ENCODE results near the gene GJA1. TPM values are rescaled to one million over a fixed set of nuclear protein-coding genes. Genes with fewer than 3 reads are reported as not detected.

GJA1 gene
- polyA plus RNA-seq, 3 donors, result not detected

GRCh38 chr6:121436274-121436857 lies 920 bp downstream of the GJA1 start:
- TF ChIP-seq CTCF (IDR thresholded peaks at IDR 0.05), result no peak
- peaks cover 19% of the 10 kb centered on the region for H3K4me1 Mint-ChIP-seq
- no peaks in the 10 kb centered on the region for H4K20me1 ChIP-seq (ENCODE audit: insufficient read depth, low read length)
- H3K27me3 ChIP-seq (ENCODE audit: control insufficient read depth in 2 of 2, insufficient read depth in 2 of 2, low read length in 2 of 2), result peaks cover 49 to 52% of the 10 kb centered on the region in 2 donors
- no peak overlapping the region for H3K27ac ChIP-seq (ENCODE audit: low read depth in 1 of 2, low read length in 2 of 2)
- H3K79me2 ChIP-seq (ENCODE audit: insufficient read depth, low read length), result no peaks in the 10 kb centered on the region
- 0% methylated on average over 5 of the region's 16 CpGs for WGBS (ENCODE audit: insufficient coverage)
- H3K4me3 ChIP-seq (replicated peaks in 1 of 3; ENCODE audit: low read depth in 2 of 3, low read length in 3 of 3), result peak overlapping the region in 2 of 3 experiments; percentile 21 to 65
- H2AFZ ChIP-seq (ENCODE audit: insufficient read depth, low read depth, low read length, poor library complexity, severe bottlenecking), result peak overlapping the region; percentile 60
- H3K9me3 ChIP-seq (replicated peaks in 1 of 2; ENCODE audit: control insufficient read depth in 1 of 2, insufficient read depth in 1 of 2, low read length in 2 of 2), result peaks cover 0 to 8% of the 10 kb centered on the region in 2 donors
- H3K4me2 ChIP-seq (replicated peaks; ENCODE audit: extremely low read depth, low read length, poor library complexity, severe bottlenecking), result peak overlapping the region; percentile 59
- H3K27me3 Mint-ChIP-seq (ENCODE audit: low read depth in 3 of 3), result peaks cover 39 to 53% (median 47%) of the 10 kb centered on the region in 3 donors
- H3K4me3 Mint-ChIP-seq, result peak overlapping the region in 1 of 2 donors; percentile 91
- H3K4me1 ChIP-seq (ENCODE audit: control insufficient read depth in 1 of 2, insufficient read depth in 2 of 2, low read length in 2 of 2), result peaks cover 10 to 12% of the 10 kb centered on the region in 2 donors
- intact Hi-C loops (cut with micrococcal nuclease), result no loop called here
- peaks cover 0 to 7% (median 3%) of the 10 kb centered on the region in 7 donors for H3K9me3 Mint-ChIP-seq
- no peaks in the 10 kb centered on the region for H3K36me3 ChIP-seq (replicated peaks in 1 of 2; ENCODE audit: control insufficient read depth in 1 of 2, insufficient read depth in 2 of 2, low read length in 2 of 2)
- DNase-seq, result no peak
- H3K36me3 Mint-ChIP-seq, result peaks cover 0 to 3% of the 10 kb centered on the region in 2 donors
- no peak overlapping the region for H3K9ac ChIP-seq (ENCODE audit: insufficient read depth, low read length, poor library complexity, severe bottlenecking)
- no peak overlapping the region for H3K27ac Mint-ChIP-seq

- H2AFZ ChIP-seq (ENCODE audit: insufficient read depth, low read depth, low read length, poor library complexity, severe bottlenecking), result peak overlapping the region; percentile 60
Measured at GRCh38 chr6:121436960-121437850, 1.8 kb downstream of the GJA1 start.

More at GRCh38 chr6:121436960-121437850, 1.8 kb downstream of the GJA1 start:
- intact Hi-C loops (cut with micrococcal nuclease), result no loop called here
- Histone ChIP-seq H3K4me2 (replicated peaks; ENCODE audit: extremely low read depth, low read length, poor library complexity, severe bottlenecking) (peak overlapping the region; percentile 59), H3K27ac (ENCODE audit: low read depth in 1 of 2, low read length in 2 of 2) (no peak overlapping the region), H3K36me3 (replicated peaks in 1 of 2; ENCODE audit: control insufficient read depth in 1 of 2, insufficient read depth in 2 of 2, low read length in 2 of 2) (no peaks in the 10 kb centered on the region), H4K20me1 (ENCODE audit: insufficient read depth, low read length) (no peaks in the 10 kb centered on the region), H3K4me1 (ENCODE audit: control insufficient read depth in 1 of 2, insufficient read depth in 2 of 2, low read length in 2 of 2) (peaks cover 10 to 12% of the 10 kb centered on the region in 2 donors), H3K27me3 (ENCODE audit: control insufficient read depth in 2 of 2, insufficient read depth in 2 of 2, low read length in 2 of 2) (peaks cover 49 to 52% of the 10 kb centered on the region in 2 donors), H3K4me3 (replicated peaks in 1 of 3; ENCODE audit: low read depth in 2 of 3, low read length in 3 of 3) (peak overlapping the region; percentile 9 to 65 (median 21)), H3K9ac (ENCODE audit: insufficient read depth, low read length, poor library complexity, severe bottlenecking) (no peak overlapping the region), H3K9me3 (replicated peaks in 1 of 2; ENCODE audit: control insufficient read depth in 1 of 2, insufficient read depth in 1 of 2, low read length in 2 of 2) (peaks cover 0 to 8% of the 10 kb centered on the region in 2 donors), H3K79me2 (ENCODE audit: insufficient read depth, low read length) (no peaks in the 10 kb centered on the region)
- WGBS (ENCODE audit: insufficient coverage), result 3% methylated on average over 30 of the region's 45 CpGs
- Mint-ChIP-seq H3K27me3 (ENCODE audit: low read depth in 3 of 3) (peaks cover 42 to 55% (median 47%) of the 10 kb centered on the region in 3 donors), H3K27ac (no peak overlapping the region), H3K4me3 (peak overlapping the region; percentile 66 to 91), H3K36me3 (peaks cover 0 to 3% of the 10 kb centered on the region in 2 donors), H3K4me1 (peaks cover 19% of the 10 kb centered on the region), H3K9me3 (peaks cover 0 to 7% (median 3%) of the 10 kb centered on the region in 7 donors)
- no peak for TF ChIP-seq CTCF (IDR thresholded peaks at IDR 0.05)
- DNase-seq, result no peak
